B cell (primary cell): ENCODE results near the gene CRK.

ENCODE experiments used
- EZH2 ChIP-seq: IDR thresholded peaks from 2 replicates; pipeline ENCODE4 v1.6.1; 2012; ENCODE audit warnings: borderline replicate concordance, low read depth, mild to moderate bottlenecking, moderate library complexity, low read length; ENCODE audit not compliant: insufficient read depth, poor library complexity, severe bottlenecking
- TF ChIP-seq, protein P1 (sequence below): fragments of 200-600 bp; IDR thresholded peaks from one replicate; pipeline ENCODE4 v1.8.0; 2022; ENCODE audit warnings: antibody characterized with exemption, mild to moderate bottlenecking

DNA sequence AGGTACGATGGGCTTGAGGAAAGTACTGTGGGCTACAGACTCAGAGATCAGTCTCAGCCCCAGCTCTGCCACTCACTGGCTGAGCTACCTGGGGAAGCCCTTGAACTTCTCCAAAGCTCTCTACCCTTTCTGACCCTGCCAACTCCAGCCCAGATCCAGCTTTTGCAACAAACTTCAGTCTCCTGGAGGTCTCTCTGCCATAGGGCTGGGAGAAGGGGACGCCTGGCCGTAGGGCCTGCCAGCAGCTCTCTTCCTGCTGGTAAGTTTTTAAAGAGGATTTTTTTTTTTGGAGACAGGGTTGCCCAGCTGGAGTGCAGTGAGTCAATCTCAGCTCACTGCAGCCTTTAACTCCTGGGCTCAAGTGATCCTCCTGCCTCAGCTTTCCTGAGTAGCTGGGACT is 48.8 kb upstream of the CRK start:
- TF ChIP-seq, protein P1, sequence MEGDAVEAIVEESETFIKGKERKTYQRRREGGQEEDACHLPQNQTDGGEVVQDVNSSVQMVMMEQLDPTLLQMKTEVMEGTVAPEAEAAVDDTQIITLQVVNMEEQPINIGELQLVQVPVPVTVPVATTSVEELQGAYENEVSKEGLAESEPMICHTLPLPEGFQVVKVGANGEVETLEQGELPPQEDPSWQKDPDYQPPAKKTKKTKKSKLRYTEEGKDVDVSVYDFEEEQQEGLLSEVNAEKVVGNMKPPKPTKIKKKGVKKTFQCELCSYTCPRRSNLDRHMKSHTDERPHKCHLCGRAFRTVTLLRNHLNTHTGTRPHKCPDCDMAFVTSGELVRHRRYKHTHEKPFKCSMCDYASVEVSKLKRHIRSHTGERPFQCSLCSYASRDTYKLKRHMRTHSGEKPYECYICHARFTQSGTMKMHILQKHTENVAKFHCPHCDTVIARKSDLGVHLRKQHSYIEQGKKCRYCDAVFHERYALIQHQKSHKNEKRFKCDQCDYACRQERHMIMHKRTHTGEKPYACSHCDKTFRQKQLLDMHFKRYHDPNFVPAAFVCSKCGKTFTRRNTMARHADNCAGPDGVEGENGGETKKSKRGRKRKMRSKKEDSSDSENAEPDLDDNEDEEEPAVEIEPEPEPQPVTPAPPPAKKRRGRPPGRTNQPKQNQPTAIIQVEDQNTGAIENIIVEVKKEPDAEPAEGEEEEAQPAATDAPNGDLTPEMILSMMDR = no peak
- no peak for TF ChIP-seq EZH2
